Stimulated activated CD4-positive, alpha-beta T cell treated with anti-CD3 and anti-CD28 coated beads, Interleukin-4, amount 100 ng/mL, for 24 hours (primary cell): ENCODE results near the gene BBS9.
A peak's percentile ranks its signal among the peaks of the same experiment; 100 is the strongest.
"Not testable (repeated sequence)": the region's sequence is repeated elsewhere in the genome, so short reads cannot be mapped to it uniquely, and the experiment has no call there.

Source experiments
- DNase-seq: peaks from one replicate; pipeline ENCODE4 v3.0.0-alpha.2; 2020

The BBS9 gene

GRCh38 chr7:33128990-33129805 lies at the start of gene BBS9:
BBS9 (plus strand) TSS chr7:33129564; CDS start chr7:33146253, 16,689 bp downstream.
- DNase-seq = peak; percentile 92

GRCh38 chr7:33079763-33080690 lies 49.3 kb upstream of the BBS9 start:
- no peak for DNase-seq

GRCh38 chr7:33087356-33087755 lies 42.0 kb upstream of the BBS9 start:
- DNase-seq = no peak

GRCh38 chr7:33087858-33088257 lies 41.5 kb upstream of the BBS9 start:
- no peak for DNase-seq

GRCh38 chr7:33089142-33089541 lies 40.2 kb upstream of the BBS9 start:
- DNase-seq = no peak

- no peak for DNase-seq
Observed at GRCh38 chr7:33091111-33091531, 38.2 kb upstream of the BBS9 start.

- DNase-seq = no peak
Observed at GRCh38 chr7:33091641-33092191, 37.6 kb upstream of the BBS9 start.

- DNase-seq = no peak
Observed at GRCh38 chr7:33093266-33093665, 36.1 kb upstream of the BBS9 start.

GRCh38 chr7:33094745-33095275 lies 34.6 kb upstream of the BBS9 start:
- DNase-seq = not testable (repeated sequence)

- DNase-seq = no peak
Observed at GRCh38 chr7:33099154-33099940, 30.0 kb upstream of the BBS9 start.

- no peak for DNase-seq
Observed at GRCh38 chr7:33100770-33101169, 28.6 kb upstream of the BBS9 start.

- DNase-seq = no peak
Observed at GRCh38 chr7:33101906-33102305, 27.5 kb upstream of the BBS9 start.

GRCh38 chr7:33107136-33108066 lies 22.0 kb upstream of the BBS9 start:
- DNase-seq = peak; percentile 20

- DNase-seq = peak; percentile 23
Observed at GRCh38 chr7:33108554-33109004, 20.8 kb upstream of the BBS9 start.

GRCh38 chr7:33109005-33109757 lies 20.2 kb upstream of the BBS9 start, which contains the start of gene RP9:
RP9 (minus strand) TSS chr7:33109404; CDS start chr7:33109372, 32 bp downstream.
- peak; percentile 78 for DNase-seq

GRCh38 chr7:33109758-33110238 lies 19.6 kb upstream of the BBS9 start:
- DNase-seq = no peak

- no peak for DNase-seq
Observed at GRCh38 chr7:33111614-33112013, 17.8 kb upstream of the BBS9 start.

GRCh38 chr7:33114976-33115375 lies 14.4 kb upstream of the BBS9 start:
- DNase-seq = no peak

GRCh38 chr7:33118383-33118782 lies 11.0 kb upstream of the BBS9 start:
- DNase-seq = no peak

- no peak for DNase-seq
Observed at GRCh38 chr7:33127085-33127484, 2.3 kb upstream of the BBS9 start.
